ENCODE measurements around the gene SF3B5.

- TF ChIP-seq CTCF (IDR thresholded peaks at IDR 0.05; ENCODE audit: control extremely low read depth in 1 of 3, insufficient read depth in 1 of 3, low read depth in 1 of 3, low read length in 3 of 3) (no peak), EGR1 (IDR thresholded peaks at IDR 0.05; ENCODE audit: borderline replicate concordance, low read depth, low read length) (no peak), POLR2A (IDR thresholded peaks at IDR 0.05; ENCODE audit: control extremely low read depth in 1 of 2, low read depth in 2 of 2, low read length in 2 of 2) (no peak), RBBP5 (IDR thresholded peaks at IDR 0.05; ENCODE audit: borderline replicate concordance, low read depth, low read length) (no peak), SUZ12 (IDR thresholded peaks at IDR 0.05; ENCODE audit: low read length) (no peak; the same call in 1 of the 2 replicates), EZH2 (IDR thresholded peaks at IDR 0.05; ENCODE audit: low read depth, low read length, severe bottlenecking) (peak; percentile 21), EP300 (IDR thresholded peaks at IDR 0.05; ENCODE audit: borderline replicate concordance in 1 of 2, low read depth in 2 of 2, low read length in 2 of 2) (no peak), YY1 (IDR thresholded peaks at IDR 0.05; ENCODE audit: low read depth, low read length) (no peak), ZNF274 (IDR thresholded peaks at IDR 0.05; ENCODE audit: borderline replicate concordance, extremely low read depth, low read length) (no peak)
Measured at GRCh38 chr6:144065213-144065660, 30.1 kb downstream of the SF3B5 start.
